Endothelial cell of umbilical vein (primary cell): ENCODE results near the gene CELF2.

Source experiments
- EZH2 ChIP-seq: IDR thresholded peaks from 2 replicates; pipeline ENCODE4 v1.6.1; 2012; ENCODE audit warnings: borderline replicate concordance, low read depth, mild to moderate bottlenecking, moderate library complexity, low read length, inconsistent platforms; ENCODE audit not compliant: severe bottlenecking
- FOS ChIP-seq: IDR thresholded peaks from 2 replicates; pipeline ENCODE4 v1.6.1; 2011; ENCODE audit warnings: mild to moderate bottlenecking, low read length, moderate library complexity, borderline replicate concordance; ENCODE audit not compliant: insufficient read depth
- GATA2 ChIP-seq: IDR thresholded peaks from 2 replicates; pipeline ENCODE4 v1.7.0; 2011; ENCODE audit warnings: low read depth, mild to moderate bottlenecking, moderate library complexity, mixed read lengths, low read length; ENCODE audit not compliant: insufficient read length, insufficient read depth
- JUN ChIP-seq: IDR thresholded peaks from 2 replicates; pipeline ENCODE4 v1.6.1; 2011; ENCODE audit warnings: borderline replicate concordance, low read depth; ENCODE audit not compliant: insufficient read length, insufficient read depth
- MYC ChIP-seq: IDR thresholded peaks from one replicate; pipeline ENCODE4 v1.6.1; 2011; ENCODE audit warnings: mild to moderate bottlenecking, low read depth, low read length
- POLR2A ChIP-seq: IDR thresholded peaks from 2 replicates; pipeline ENCODE4 v1.6.1; 2012; ENCODE audit warnings: low read depth, mild to moderate bottlenecking, control low read depth, low read length
- POLR2AphosphoS5 ChIP-seq: IDR thresholded peaks from 2 replicates; pipeline ENCODE4 v1.6.1; 2012; ENCODE audit warnings: low read depth, mild to moderate bottlenecking, control low read depth, low read length, moderate library complexity; ENCODE audit not compliant: insufficient read depth
- TF ChIP-seq, protein P1 (sequence below), 2 donors: IDR thresholded peaks; 1 replicate in 1 of 2; 2 replicates in 1 of 2; pipeline ENCODE4 v1.5.1; 2011; ENCODE audit warnings: low read length in 2 of 2, mild to moderate bottlenecking in 2 of 2, moderate library complexity in 2 of 2, control low read depth in 1 of 2, inconsistent platforms in 1 of 2, low read depth in 1 of 2; ENCODE audit not compliant: insufficient read depth in 1 of 2; ENCODE audit errors: extremely low read depth in 1 of 2
- TF ChIP-seq, protein P2 (sequence below): IDR thresholded peaks from 2 replicates; pipeline ENCODE4 v1.6.1; 2011; ENCODE audit not compliant: insufficient read depth, insufficient read length

GRCh38 chr10:11093771-11094736 lies 76.4 kb downstream of the CELF2 start:
- TF ChIP-seq, protein P1, sequence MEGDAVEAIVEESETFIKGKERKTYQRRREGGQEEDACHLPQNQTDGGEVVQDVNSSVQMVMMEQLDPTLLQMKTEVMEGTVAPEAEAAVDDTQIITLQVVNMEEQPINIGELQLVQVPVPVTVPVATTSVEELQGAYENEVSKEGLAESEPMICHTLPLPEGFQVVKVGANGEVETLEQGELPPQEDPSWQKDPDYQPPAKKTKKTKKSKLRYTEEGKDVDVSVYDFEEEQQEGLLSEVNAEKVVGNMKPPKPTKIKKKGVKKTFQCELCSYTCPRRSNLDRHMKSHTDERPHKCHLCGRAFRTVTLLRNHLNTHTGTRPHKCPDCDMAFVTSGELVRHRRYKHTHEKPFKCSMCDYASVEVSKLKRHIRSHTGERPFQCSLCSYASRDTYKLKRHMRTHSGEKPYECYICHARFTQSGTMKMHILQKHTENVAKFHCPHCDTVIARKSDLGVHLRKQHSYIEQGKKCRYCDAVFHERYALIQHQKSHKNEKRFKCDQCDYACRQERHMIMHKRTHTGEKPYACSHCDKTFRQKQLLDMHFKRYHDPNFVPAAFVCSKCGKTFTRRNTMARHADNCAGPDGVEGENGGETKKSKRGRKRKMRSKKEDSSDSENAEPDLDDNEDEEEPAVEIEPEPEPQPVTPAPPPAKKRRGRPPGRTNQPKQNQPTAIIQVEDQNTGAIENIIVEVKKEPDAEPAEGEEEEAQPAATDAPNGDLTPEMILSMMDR (IDR thresholded peaks at IDR 0.05; ENCODE audit: extremely low read depth in 1 of 2, insufficient read depth in 1 of 2, low read depth in 1 of 2, low read length in 2 of 2) = no peak
- TF ChIP-seq POLR2AphosphoS5 = no peak
- TF ChIP-seq, protein P2, sequence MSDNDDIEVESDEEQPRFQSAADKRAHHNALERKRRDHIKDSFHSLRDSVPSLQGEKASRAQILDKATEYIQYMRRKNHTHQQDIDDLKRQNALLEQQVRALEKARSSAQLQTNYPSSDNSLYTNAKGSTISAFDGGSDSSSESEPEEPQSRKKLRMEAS = no peak
- TF ChIP-seq EZH2 = no peak
- TF ChIP-seq FOS = no peak
- TF ChIP-seq POLR2A = no peak
- TF ChIP-seq JUN = no peak
- TF ChIP-seq GATA2 = no peak
- no peak for TF ChIP-seq MYC
